HepG2 (cell line): Measurements from ENCODE around the gene NEK6. TPM values are rescaled to one million over a fixed set of nuclear protein-coding genes. Genes with fewer than 3 reads are reported as not detected.

Experiments
- ARID4A ChIP-seq: sonication (generic); formaldehyde crosslinking; IDR thresholded peaks from 2 replicates; pipeline ENCODE4 v1.5.0; 2020; ENCODE audit warnings: mild to moderate bottlenecking, missing genetic modification reagents, borderline replicate concordance
- CENPBD1 ChIP-seq: sonication (generic); formaldehyde crosslinking; IDR thresholded peaks from 2 replicates; pipeline ENCODE4 v1.8.0; 2022; ENCODE audit warnings: missing genetic modification reagents, low read depth, mild to moderate bottlenecking, borderline replicate concordance
- KLF12 ChIP-seq: sonication (generic); formaldehyde crosslinking; IDR thresholded peaks from 2 replicates; pipeline ENCODE4 v1.4.0; 2020; ENCODE audit warnings: missing genetic modification reagents, borderline replicate concordance
- MAFK ChIP-seq, 2 experiments: IDR thresholded peaks in 1 of 2; conservative IDR thresholded peaks in 1 of 2; 2 replicates each; pipeline ENCODE4 v1.6.1; 2011; ENCODE audit warnings: improper control_type of control experiment in 2 of 2, low read length in 2 of 2
- PITX1 ChIP-seq: sonication (generic); formaldehyde crosslinking; IDR thresholded peaks from 2 replicates; pipeline ENCODE4 v1.5.1; 2020; ENCODE audit warnings: mild to moderate bottlenecking, missing genetic modification reagents
- RELA ChIP-seq: sonication (generic); formaldehyde crosslinking; IDR thresholded peaks from 2 replicates; pipeline ENCODE4 v1.4.0; 2020; ENCODE audit warnings: missing genetic modification reagents
- RXRA ChIP-seq: sonication (generic); formaldehyde crosslinking; IDR thresholded peaks from 2 replicates; pipeline ENCODE4 v1.5.1; 2020; ENCODE audit warnings: missing genetic modification reagents
- TOPORS ChIP-seq: sonication (generic); formaldehyde crosslinking; IDR thresholded peaks from 2 replicates; pipeline ENCODE4 v1.8.0; 2023; ENCODE audit warnings: mild to moderate bottlenecking, missing genetic modification reagents
- ZBTB38 ChIP-seq: sonication (generic); formaldehyde crosslinking; IDR thresholded peaks from 2 replicates; pipeline ENCODE4 v1.5.1; 2020; ENCODE audit warnings: mild to moderate bottlenecking, missing genetic modification reagents
- ZBTB40 ChIP-seq, 2 experiments: fragments of 450-650 bp in 1 of 2; sonication (generic) in 1 of 2; formaldehyde crosslinking in 1 of 2; IDR thresholded peaks; 2 replicates each; pipeline versions ENCODE4 v1.6.1 to v1.8.0; 2016 to 2022; ENCODE audit warnings: antibody characterized with exemption in 1 of 2, mild to moderate bottlenecking in 1 of 2, missing genetic modification reagents in 1 of 2
- ZKSCAN1 ChIP-seq: fragments of 150-350 bp; IDR thresholded peaks from 2 replicates; pipeline ENCODE4 v1.6.1; 2014; ENCODE audit warnings: low read length
- ZNF484 ChIP-seq: sonication (generic); formaldehyde crosslinking; IDR thresholded peaks from 2 replicates; pipeline ENCODE4 v1.5.1; 2020; ENCODE audit warnings: mild to moderate bottlenecking, low read depth, missing genetic modification reagents, borderline replicate concordance
- ZNF709 ChIP-seq: sonication (generic); formaldehyde crosslinking; IDR thresholded peaks from 2 replicates; pipeline ENCODE4 v1.5.0; 2020; ENCODE audit warnings: mild to moderate bottlenecking, missing genetic modification reagents
- ZSCAN5A ChIP-seq: sonication (generic); formaldehyde crosslinking; IDR thresholded peaks from 2 replicates; pipeline ENCODE4 v1.8.0; 2022; ENCODE audit warnings: mild to moderate bottlenecking, missing genetic modification reagents, borderline replicate concordance
- polyA plus RNA-seq, 8 experiments: library from polyadenylated mRNA; depleted of rRNA in 3 of 8; stranded (reverse) in 7 of 8; unstranded in 1 of 8; fragments of >200 nt; fragmentation: Illumina TruSeq in 4 of 8; extraction: Trizol in 4 of 8; gene quantifications; 2 replicates each; pipeline versions ENCODE4 v1.2.1 to v1.2.3, GENCODE V29; 2011 to 2016; ENCODE audit warnings: low read depth in 4 of 8, missing spikeins in 1 of 8, mixed read lengths in 1 of 8; ENCODE audit not compliant: insufficient read depth in 1 of 8
- total RNA-seq, 5 experiments: library from RNA; depleted of rRNA; stranded (reverse); fragments of >200 nt; fragmentation: Illumina TruSeq; extraction: Trizol; gene quantifications; 2 replicates each; pipeline ENCODE4 v1.2.3, GENCODE V29; 2016; ENCODE audit warnings: low read depth in 1 of 5

NEK6 gene
- total and polyA plus RNA-seq, 2 of the 13 experiments (the other 11 are each of a cell fraction or from before 2014, with no cell fraction given) = 30.4 to 119 TPM

GRCh38 chr9:124278054-124278540 lies 20.3 kb downstream of the NEK6 start (continued):
- TF ChIP-seq ARID4A (CRISPR knock-in tag) (no peak), RELA (CRISPR knock-in tag) (no peak), ZNF709 (CRISPR knock-in tag) (no peak), TOPORS (no peak), RXRA (CRISPR knock-in tag) (no peak), ZBTB38 (CRISPR knock-in tag) (peak; percentile 24; the same call in 1 of the 2 replicates), PITX1 (CRISPR knock-in tag) (no peak), ZNF484 (CRISPR knock-in tag) (no peak), MAFK (conservative IDR thresholded peaks at IDR 0.05 in 1 of 2, IDR thresholded peaks at IDR 0.05 in 1 of 2; ENCODE audit: low read length in 2 of 2) (peak; percentile 57 to 69), ZBTB40 (IDR thresholded peaks at IDR 0.05) (no peak), ZBTB40 (CRISPR knock-in tag; IDR thresholded peaks at IDR 0.05) (no peak), ZSCAN5A (CRISPR knock-in tag) (no peak), ZKSCAN1 (no peak), KLF12 (CRISPR knock-in tag) (no peak), CENPBD1 (CRISPR knock-in tag) (no peak)
